ENCODE data around the gene LY6G5C.

LY6G5C gene

DNA sequence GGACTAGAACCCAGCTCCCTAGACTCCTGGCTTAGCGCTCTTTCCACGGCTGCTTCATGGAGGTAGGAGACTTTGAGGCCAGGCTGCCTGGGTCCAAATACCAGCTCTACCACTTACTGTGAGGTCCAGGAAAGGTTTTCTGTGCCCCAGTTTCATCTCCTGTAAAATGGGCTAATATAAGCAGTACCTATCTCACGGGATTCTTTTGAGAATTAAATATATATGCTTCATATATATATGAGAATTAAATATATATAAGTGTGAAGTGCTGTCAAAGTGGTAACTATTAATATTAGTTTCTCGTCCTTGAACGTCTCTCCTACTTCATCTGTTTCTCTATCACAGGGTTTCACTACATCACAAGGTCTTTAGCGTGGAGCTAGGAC, 10.2 kb upstream of the LY6G5C start:
- DNase-seq (ENCODE audit: low spot score), result no peak

DNA sequence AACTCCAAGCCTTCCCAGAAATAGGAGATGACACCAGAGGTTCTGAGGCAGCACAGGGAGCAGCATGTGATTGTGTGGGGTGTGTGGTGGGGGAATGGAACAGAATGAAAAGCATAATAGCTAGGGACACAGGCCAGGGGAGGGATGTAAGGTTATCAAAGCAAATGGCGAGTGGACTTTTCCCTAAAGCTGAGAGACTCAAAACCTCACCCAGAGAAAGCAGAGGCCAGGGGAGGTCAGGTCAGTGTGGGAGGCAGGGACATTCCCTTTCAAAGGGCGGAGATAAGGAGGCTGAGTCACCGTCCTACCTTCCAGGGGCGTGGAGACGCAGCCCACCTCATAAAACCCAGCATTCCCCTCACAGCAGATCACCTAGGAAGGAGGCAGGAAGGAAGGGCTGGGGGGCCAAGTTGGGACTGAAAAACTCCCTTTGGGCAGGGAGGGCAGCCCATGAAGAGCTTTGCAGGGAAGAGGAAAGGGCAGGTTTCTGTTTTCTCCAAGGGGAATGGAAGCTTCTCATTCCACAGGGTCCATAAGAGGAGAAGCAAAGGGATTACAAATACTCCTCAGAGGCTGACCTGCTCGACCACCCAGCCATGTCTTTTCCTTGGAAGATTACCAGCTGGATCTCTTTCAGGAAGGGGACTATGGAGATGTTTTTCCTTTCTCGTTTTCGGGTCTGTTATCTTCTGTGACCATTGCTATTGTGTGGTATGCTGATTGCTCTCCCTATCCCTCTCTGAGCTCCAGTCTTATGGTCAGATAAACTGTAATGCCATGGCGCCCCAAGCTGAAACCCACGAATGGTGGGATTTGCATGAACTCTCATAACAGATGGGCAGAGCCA, 9.6 kb upstream of the LY6G5C start:
- DNase-seq (ENCODE audit: low spot score), result no peak

DNA sequence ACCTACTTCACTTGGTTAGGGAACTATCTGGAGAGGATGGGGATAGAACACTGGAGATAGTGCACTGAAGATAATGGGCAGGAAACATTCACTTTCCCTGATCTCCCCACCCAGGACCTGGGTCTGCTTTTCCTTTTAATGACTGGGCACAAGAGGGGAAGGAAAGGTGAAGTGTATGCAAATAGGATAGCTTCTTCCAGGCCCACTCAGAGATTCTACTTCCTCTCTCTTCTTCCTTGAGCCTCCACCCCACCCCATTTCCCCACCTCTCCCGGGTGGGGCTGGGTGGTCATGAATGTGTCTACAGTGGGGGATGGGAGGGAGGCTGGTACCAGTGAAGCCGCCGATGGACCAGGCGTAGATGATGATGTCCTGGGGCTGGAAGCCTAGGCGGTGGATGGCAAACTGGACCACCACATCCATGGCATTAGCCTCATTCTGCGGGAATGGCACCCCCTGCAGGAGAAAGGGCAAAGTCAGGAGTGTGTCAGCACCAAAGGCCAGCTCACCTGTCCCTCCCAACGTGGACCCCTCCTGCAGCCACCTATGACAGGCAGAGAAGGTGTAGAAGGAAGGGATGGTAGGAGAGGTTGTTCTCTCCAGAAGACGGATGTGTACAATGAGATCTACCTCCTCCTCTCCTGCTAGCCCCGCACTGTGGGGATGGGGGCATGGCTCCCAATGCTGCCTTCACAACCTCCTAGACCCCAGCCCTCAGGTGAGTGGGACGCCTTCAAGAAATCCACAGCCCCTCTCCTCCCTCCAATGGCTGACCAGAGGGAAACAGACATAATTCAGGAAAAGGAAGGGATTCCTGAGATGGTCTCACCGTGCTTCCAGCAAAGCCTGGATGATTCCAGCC, 8.6 kb upstream of the LY6G5C start:
- no peak for DNase-seq (ENCODE audit: low spot score)

DNA sequence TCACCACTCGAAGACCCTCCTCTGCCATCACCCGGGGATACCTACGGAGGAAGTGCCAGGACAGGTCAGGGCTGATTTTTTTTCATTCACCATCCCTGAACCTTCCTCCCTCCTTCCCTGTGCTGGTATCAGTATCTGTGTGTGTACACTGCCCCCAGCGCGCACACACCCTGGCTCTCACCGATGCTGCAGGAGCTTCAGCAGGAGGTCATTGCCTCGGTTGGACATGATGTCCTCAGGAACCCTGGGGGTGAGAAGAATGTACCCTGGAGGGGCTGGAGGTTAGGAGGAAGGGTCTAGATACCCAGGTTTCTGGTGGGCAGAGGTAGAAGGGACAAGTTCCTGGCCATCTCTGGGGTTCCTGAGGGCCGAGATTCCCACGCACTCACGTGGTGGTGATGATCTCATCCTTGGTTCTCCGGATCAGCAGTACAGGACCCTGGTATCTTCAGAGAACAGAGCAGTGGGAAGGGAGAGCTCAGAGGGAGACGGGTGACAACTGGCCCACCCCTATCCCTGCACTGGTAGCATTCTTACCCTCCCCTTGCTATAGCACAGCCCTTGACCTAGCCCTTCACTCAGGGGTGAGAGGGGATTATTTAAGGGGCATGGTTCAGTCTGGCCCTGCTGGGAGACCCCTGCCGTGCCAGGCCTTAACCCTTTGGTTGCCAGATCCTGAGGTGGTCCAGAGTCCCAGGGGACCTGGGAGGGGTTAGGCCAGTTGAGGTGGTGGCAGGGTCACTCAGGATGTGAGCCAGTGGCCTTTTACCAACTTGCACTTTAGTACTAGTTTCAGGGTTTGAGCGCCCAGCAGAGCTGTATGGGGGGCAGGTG, 7.2 kb upstream of the LY6G5C start:
- no peak for DNase-seq (ENCODE audit: low spot score)

GRCh38 chr6:31687321-31687720, 6.5 kb upstream of the LY6G5C start:
- DNase-seq (ENCODE audit: low spot score), result no peak

DNA sequence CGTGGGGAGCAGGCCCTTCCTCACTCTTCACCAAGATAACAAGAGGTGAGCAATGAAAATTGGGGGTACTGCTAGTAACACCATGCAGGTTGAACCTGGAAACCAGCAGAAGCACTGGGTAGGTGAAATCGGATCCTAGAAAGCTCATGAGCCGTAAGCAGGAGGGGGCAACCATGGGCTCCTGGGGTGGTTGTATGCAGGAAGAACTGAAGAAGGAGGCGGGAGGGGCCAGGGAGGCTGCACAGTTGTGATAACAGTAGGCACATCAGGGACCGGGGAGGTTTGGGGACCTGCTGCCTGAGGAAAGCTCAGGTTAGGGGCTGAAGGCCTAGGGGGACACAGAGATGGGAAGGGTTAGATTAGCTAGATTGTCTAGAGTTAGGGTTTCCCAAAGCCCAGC, 5.6 kb upstream of the LY6G5C start:
- DNase-seq (ENCODE audit: low spot score), result no peak

GRCh38 chr6:31683591-31683990, 2.7 kb upstream of the LY6G5C start:
- DNase-seq (ENCODE audit: low spot score), result no peak

DNA sequence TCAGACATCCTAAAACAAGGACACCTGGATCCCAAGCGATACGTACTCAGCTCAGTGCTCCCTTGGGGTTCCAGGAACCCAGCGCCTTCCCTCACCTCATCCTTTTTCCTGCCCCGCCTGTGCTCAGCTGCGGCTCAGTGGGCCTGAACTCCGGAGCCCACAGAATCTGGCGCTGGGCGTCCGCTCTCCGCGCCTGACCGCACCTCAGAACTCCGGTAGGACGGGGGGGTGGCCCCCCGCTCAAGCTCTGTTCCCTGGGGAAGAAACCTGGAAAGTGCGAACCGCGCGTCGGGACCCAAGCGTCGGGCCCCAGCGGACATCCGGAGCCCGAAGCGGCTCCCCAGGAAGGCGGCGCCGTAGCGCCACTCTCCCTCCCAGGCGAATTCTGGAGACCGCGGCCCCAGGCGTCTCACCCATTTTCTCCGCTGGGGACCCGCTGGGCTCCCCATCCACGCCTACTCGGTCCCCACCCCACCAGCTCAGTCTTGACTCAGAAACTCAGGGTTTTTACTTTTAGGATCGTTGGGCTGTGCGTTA, 336 bp upstream of the LY6G5C start:
- peak; percentile 46 for DNase-seq (ENCODE audit: low spot score)

GRCh38 chr6:31677955-31678354, 2.9 kb downstream of the LY6G5C start:
- DNase-seq (ENCODE audit: low spot score), result no peak

DNA sequence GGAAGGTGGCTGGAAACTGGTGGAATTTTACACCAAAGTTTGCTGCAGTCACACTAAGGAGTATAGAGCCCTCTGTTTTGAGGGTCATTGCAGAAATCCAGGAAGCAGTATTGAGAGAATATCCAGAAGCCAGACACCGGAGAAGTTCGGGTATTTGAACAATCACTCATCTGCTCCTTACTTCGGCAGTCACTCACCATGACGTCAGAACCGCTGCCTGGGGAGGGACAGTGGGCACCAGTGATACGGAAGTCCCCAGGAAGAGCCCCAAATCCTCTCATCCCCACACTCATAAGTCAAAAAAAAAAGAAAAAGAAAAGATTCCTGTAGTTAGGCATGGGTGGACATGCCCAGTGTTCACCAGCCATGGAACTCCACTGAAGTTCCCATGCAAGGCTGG, 4.0 kb downstream of the LY6G5C start:
- no peak for DNase-seq (ENCODE audit: low spot score)

- DNase-seq (ENCODE audit: low spot score), result no peak
Observed at GRCh38 chr6:31676322-31676903, 4.5 kb downstream of the LY6G5C start.

- DNase-seq (ENCODE audit: low spot score), result no peak
Observed at GRCh38 chr6:31669676-31670075, 11.2 kb downstream of the LY6G5C start, which contains the start of gene LY6G5B. Gene LY6G5B, plus strand, starts transcription at chr6:31669976. Its CDS starts 975 bp downstream, at chr6:31670951.

- DNase-seq (ENCODE audit: low spot score), result no peak
Observed at GRCh38 chr6:31666337-31666965, 14.4 kb downstream of the LY6G5C start.

DNA sequence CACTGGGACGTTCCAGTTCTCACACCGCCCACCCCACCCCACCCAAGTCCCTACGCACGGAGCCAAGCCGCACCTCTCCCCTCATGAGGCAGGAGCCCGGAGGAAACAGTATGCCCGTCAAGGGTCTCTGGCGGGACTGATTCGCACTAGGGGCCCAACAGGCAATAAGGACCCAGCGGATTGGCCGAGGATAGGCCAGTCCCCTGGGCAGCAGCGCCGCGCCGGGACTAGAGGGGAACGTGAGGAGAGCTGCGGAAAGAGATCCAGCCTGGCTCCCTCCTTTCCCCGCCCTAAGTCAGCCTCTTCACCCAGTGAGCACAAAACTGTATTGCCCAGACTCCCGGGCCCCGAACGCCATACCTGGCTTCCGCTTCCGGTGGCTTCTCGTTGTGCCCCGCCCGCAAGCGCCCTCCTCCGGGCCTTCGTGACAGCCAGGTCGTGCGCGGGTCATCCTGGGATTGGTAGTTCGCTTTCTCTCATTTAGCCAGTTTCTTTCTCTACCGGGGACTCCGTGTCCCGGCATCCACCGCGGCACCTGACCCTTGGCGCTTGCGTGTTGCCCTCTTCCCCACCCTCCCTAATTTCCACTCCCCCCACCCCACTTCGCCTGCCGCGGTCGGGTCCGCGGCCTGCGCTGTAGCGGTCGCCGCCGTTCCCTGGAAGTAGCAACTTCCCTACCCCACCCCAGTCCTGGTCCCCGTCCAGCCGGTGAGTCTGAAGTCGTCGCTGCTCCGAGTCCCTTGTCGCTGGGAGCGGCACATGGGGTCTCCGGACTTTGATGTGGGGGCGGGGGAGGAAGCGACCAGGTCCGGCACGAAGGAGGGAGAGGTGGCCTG, 15.1 kb downstream of the LY6G5C start, which contains the start of gene CSNK2B:
Gene CSNK2B, plus strand, starts transcription at position 580 of the 836 bp plus-strand sequence. CDS start 752 bp downstream, outside the sequence.
- DNase-seq (ENCODE audit: low spot score), result peak; percentile 95

DNA sequence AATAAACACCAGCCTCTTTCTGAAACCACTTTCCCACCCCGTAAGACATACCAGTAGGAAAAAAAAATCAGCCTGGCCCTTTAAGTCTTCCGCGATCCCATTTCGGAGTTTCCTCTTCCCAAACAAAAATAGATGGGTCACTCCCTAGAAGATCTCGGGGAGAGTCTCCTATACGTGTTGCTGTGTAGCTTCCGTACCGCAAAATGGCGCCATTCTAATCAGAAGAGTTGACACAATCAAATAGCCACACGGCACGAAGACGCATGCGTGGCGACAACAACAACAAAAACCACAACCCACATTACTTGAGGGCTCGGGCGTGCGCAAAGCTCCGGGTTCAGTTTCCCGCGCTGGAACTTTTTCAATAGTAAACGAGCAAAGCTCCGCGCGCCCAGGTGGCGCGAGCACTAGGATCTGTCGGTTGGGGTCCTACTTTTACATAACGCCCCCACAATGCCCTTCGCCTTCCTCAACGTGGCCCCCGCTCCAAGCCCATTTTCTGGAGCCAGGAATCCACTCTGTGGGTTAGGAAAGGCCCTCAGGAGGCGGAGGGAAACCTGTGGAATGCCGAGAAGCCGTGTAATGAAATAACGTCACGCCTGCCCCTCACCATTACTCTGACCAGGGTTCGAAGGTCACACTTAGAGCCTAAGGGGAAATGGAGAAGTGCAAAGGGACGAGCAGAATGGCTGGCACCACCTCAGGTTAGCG, 15.9 kb downstream of the LY6G5C start, which contains the start of gene GPANK1:
Gene GPANK1, minus strand, starts transcription at position 208 of the 711 bp plus-strand sequence. CDS start 519 bp downstream, outside the sequence.
- peak; percentile 76 for DNase-seq (ENCODE audit: low spot score)

DNA sequence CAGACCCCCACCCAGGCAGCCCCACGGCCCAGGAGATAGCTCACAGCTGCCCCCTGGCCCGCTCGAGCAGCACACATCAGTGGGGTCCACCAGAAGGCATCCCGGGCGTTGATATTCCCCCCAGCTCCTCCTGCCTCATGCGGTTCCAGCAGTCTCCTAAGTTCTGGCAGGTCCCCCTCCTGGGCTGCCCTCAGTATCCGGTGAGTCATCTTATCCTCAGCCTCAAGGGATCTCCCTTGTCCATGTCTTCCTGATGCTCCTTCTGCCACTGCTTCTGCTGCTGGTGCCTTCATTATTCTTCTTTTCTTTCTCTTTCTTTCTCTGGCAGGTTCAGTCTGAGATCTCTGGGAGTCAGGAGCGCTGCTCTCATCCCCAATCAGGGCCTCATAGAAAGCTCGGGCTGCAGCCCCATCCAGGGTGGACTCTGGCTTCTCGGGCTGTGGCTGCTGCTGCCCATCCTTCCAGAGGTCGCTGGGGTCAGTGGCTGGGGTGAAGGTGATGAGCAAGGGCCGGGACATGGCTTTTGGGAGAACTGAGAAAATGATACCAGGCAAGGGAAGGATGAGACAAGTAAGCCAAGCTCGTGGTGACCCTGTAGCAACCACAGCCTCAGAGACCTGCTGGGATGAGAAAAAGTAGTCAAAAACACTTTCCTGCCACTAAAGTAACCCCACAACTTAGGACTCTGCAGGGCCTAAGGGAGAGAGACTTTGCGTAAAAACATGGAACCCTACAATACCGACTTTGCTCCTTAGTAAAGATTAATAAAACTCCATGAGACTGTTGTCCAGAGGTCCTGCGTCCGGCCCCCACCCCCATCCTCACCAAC, 16.7 kb downstream of the LY6G5C start:
- peak; percentile 54 for DNase-seq (ENCODE audit: low spot score)

DNA sequence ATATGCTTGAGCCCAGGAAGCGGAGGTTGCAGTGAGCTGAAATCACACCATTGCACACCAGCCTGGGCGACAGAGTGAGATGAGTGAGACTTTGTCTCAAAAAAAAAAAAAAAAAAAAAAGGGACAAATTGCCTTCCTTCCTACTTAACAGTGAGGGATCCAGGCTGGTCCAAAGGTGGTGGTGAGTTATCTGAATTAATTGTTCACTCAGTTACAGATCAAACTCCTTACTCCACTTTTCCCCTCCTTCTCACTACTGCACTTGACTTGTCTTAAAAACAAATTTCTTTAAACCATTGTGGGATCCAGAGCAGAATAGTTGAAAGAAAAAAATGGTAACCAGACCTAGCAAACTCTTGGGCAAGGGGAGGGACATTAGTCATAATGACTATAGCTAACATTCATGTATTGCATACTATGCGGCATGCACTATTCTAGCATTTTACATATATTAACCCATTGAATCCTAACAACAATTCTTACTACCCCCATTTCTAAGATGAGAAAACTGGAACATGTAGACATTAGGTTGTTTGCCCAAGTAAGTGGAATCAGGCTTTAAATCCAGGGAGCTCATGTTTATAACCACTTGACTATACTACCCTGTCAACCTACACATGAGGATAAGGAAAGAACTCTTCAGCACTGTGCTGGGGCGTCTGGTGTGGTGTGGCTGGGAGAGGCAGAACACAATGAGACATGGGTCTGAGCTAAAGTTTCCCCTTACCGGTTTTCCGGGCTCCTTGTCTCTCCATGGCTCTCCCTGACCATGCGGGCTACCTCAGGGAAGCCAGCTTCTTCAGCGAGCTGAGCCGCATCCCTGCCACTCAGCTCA, 17.5 kb downstream of the LY6G5C start:
- no peak for DNase-seq (ENCODE audit: low spot score)

Data from D341Med (cell line).